Esophagus squamous epithelium (tissue), 4 donors: Measurements from ENCODE around the gene SCGB1D2.

Experiments
- CTCF ChIP-seq, 6 experiments: fragments of 450-650 bp in 4 of 6; fragments of 200-600 bp in 2 of 6; sonication (generic) in 2 of 6; IDR thresholded peaks; one replicate each; pipeline ENCODE4 v1.5.1; 2016 to 2019; ENCODE audit warnings: antibody characterized with exemption in 6 of 6, mild to moderate bottlenecking in 4 of 6, moderate library complexity in 4 of 6
- POLR2A ChIP-seq, 4 donors: fragments of 450-650 bp; IDR thresholded peaks; one replicate each; pipeline ENCODE4 v1.6.1; 2017; ENCODE audit warnings: antibody characterized with exemption in 4 of 4, mild to moderate bottlenecking in 4 of 4, moderate library complexity in 3 of 4

- TF ChIP-seq CTCF (IDR thresholded peaks at IDR 0.05) (no peak), POLR2A (IDR thresholded peaks at IDR 0.05) (no peak)
Measured at GRCh38 chr11:62273789-62274275, 31.8 kb downstream of the SCGB1D2 start.
